GM18505 (cell line): ENCODE data around the gene CXXC4.

Experiments used
- ATAC-seq: cut with Tn5 transposase; IDR thresholded peaks from one replicate; pipeline ENCODE4 v1.9.1; 2021; ENCODE audit not compliant: unreplicated experiment
- POLR2A ChIP-seq: IDR thresholded peaks from 4 replicates; pipeline ENCODE4 v1.6.1; 2011; ENCODE audit warnings: borderline replicate concordance; ENCODE audit not compliant: insufficient read depth, insufficient read length; ENCODE audit errors: extremely low read depth

CXXC4 gene

GRCh38 chr4:104421566-104421965 is 73.1 kb downstream of the CXXC4 start:
- no peak for ATAC-seq
- no peak for TF ChIP-seq POLR2A

DNA sequence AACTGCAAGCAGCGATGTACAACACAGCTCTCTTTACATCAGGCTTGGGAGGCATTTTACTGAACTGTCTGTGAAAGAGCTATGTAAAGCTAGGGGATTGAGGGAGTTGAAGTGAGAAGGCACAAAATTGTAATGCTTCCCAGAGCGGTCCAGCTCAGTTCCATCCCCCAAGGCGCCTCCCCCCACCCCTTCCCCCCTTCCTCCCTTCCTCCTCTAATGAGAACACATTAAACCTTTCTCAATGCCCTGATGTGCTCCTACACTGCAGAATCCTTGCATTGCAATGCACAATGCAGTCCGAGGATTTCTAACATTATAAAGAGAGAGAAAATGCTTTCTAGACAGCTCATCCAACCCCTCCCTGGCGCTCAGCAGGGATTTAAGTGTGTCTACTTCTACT is 73.9 kb downstream of the CXXC4 start:
- no peak for TF ChIP-seq POLR2A
- no peak for ATAC-seq
